A549 (cell line): ENCODE data around the gene ZNF300. TPM values are rescaled to one million over a fixed set of nuclear protein-coding genes. Genes with fewer than 3 reads are reported as not detected.

Experiments used
- ATAC-seq, 2 experiments: fragments of 200-7000 bp in 1 of 2; fragments of >200 bp in 1 of 2; cut with Nextera tagmentation in 1 of 2; cut with Tn5 transposase in 1 of 2; 3 replicates each; pipeline versions ENCODE4 v1.8.0 to v1.9.1; 2018 to 2020; ENCODE audit warnings: mild to moderate bottlenecking in 1 of 2, moderate library complexity in 1 of 2
- CTCF ChIA-PET: fragments of 300-600 bp; sonication (Branson Sonifier 250); formaldehyde crosslinking; extraction: SDS; loops from one replicate; lab custom pipeline; 2021; ENCODE audit warnings: antibody characterized with exemption, inconsistent platforms; lab: Yijun Ruan, JAX
- POLR2A ChIA-PET: fragments of 350-600 bp; formaldehyde crosslinking; extraction: SDS; loops from one replicate; lab custom pipeline; 2021; ENCODE audit warnings: antibody characterized with exemption, inconsistent platforms; lab: Yijun Ruan, JAX
- DNase-seq, 2 experiments: peaks; one replicate each; pipeline versions ENCODE4 v3.0.0 to v3.0.0-alpha.2; 2011 to 2016; ENCODE audit warnings: low read depth in 1 of 2, low spot score in 1 of 2
- FAIRE-seq: peaks from 2 replicates; lab custom pipeline; 2011; peaks lifted over from hg19 to GRCh38; lab: Jason Lieb, UNC
- H3K27ac ChIP-seq, 2 experiments: fragments of >200 bp; sonication (Bioruptor Twin); formaldehyde crosslinking; 3 replicates each; pipeline ENCODE4 v1.5.1; 2016 to 2017
- H3K4me1 ChIP-seq: fragments of >200 bp; sonication (Bioruptor Twin); formaldehyde crosslinking; 3 replicates; pipeline ENCODE4 v1.6.1; 2016
- H3K4me2 ChIP-seq: fragments of >200 bp; sonication (Bioruptor Twin); formaldehyde crosslinking; 3 replicates; pipeline ENCODE4 v1.6.1; 2016
- H3K4me3 ChIP-seq: fragments of >200 bp; sonication (Bioruptor Twin); formaldehyde crosslinking; 3 replicates; pipeline ENCODE4 v1.5.1; 2016
- H3K9me3 ChIP-seq: fragments of >200 bp; sonication (Bioruptor Twin); formaldehyde crosslinking; 3 replicates; pipeline ENCODE4 v1.6.1; 2016
- BHLHE40 ChIP-seq: IDR thresholded peaks from 2 replicates; pipeline ENCODE4 v1.6.1; 2012; ENCODE audit warnings: low read depth, low read length, inconsistent platforms
- CBX8 ChIP-seq: fragments of 200-600 bp; sonication (generic); IDR thresholded peaks from 2 replicates; pipeline ENCODE4 v1.6.1; 2016
- CEBPB ChIP-seq, 2 experiments: fragments of >200 bp in 1 of 2; sonication (Bioruptor Twin) in 1 of 2; formaldehyde crosslinking in 1 of 2; IDR thresholded peaks; 2 replicates each; pipeline ENCODE4 v1.6.1; 2012 to 2016
- FOSL2 ChIP-seq, 2 experiments: fragments of 450-650 bp in 1 of 2; fragments of >200 bp in 1 of 2; sonication (Bioruptor Twin) in 1 of 2; formaldehyde crosslinking; IDR thresholded peaks; 2 replicates each; pipeline versions ENCODE4 v1.5.0 to v1.6.1; 2016 to 2020; ENCODE audit warnings: mild to moderate bottlenecking in 1 of 2, moderate library complexity in 1 of 2
- HOXB5 ChIP-seq: fragments of 250-450 bp; sonication (Bioruptor Pico); IDR thresholded peaks from 2 replicates; pipeline ENCODE4 v1.5.0; 2020; ENCODE audit warnings: mild to moderate bottlenecking, moderate library complexity
- KDM1A ChIP-seq: fragments of 200-600 bp; sonication (generic); IDR thresholded peaks from 2 replicates; pipeline ENCODE4 v1.6.1; 2016; ENCODE audit warnings: low read depth, mild to moderate bottlenecking
- MAFK ChIP-seq: fragments of 450-650 bp; IDR thresholded peaks from 2 replicates; pipeline ENCODE4 v1.6.1; 2014; ENCODE audit not compliant: partially characterized antibody
- MAZ ChIP-seq: fragments of 150-350 bp; IDR thresholded peaks from 2 replicates; pipeline ENCODE4 v1.6.1; 2014; ENCODE audit warnings: antibody characterized with exemption, low read depth, low read length, borderline replicate concordance
- MYC ChIP-seq: IDR thresholded peaks from 2 replicates; pipeline ENCODE4 v1.6.1; 2012; ENCODE audit warnings: mild to moderate bottlenecking, inconsistent platforms, low read length, improper control_type of control experiment, borderline replicate concordance
- NFE2L2 ChIP-seq: fragments of 150-350 bp; conservative IDR thresholded peaks from 2 replicates; pipeline ENCODE4 v1.6.1; 2014; ENCODE audit warnings: low read length
- NR3C1 ChIP-seq: fragments of >200 bp; sonication (Bioruptor Twin); formaldehyde crosslinking; IDR thresholded peaks from 3 replicates; pipeline ENCODE4 v1.6.1; 2017
- POLR2A ChIP-seq: IDR thresholded peaks from 2 replicates; pipeline ENCODE4 v1.6.1; 2012; ENCODE audit warnings: mild to moderate bottlenecking, low read length
- POLR2AphosphoS2 ChIP-seq: conservative IDR thresholded peaks from 2 replicates; pipeline ENCODE4 v1.6.1; 2012; ENCODE audit warnings: low read length, improper control_type of control experiment, inconsistent platforms
- RAD21 ChIP-seq, 2 experiments: fragments of >200 bp in 1 of 2; sonication (Bioruptor Twin) in 1 of 2; formaldehyde crosslinking in 1 of 2; IDR thresholded peaks in 1 of 2; conservative IDR thresholded peaks in 1 of 2; 2 replicates in 1 of 2; 3 replicates in 1 of 2; pipeline ENCODE4 v1.6.1; 2012 to 2018; ENCODE audit warnings: inconsistent platforms in 1 of 2
- RCOR1 ChIP-seq: fragments of 150-350 bp; IDR thresholded peaks from 2 replicates; pipeline ENCODE4 v1.6.1; 2014; ENCODE audit warnings: antibody characterized with exemption, low read length, low read depth
- RNF2 ChIP-seq: fragments of 200-600 bp; sonication (generic); IDR thresholded peaks from 2 replicates; pipeline ENCODE4 v1.6.1; 2016; ENCODE audit warnings: low read depth, mild to moderate bottlenecking, antibody characterized with exemption, moderate library complexity, borderline replicate concordance
- SMC3 ChIP-seq: fragments of >200 bp; sonication (Bioruptor Twin); formaldehyde crosslinking; IDR thresholded peaks from 3 replicates; pipeline ENCODE4 v1.6.1; 2018; ENCODE audit warnings: inconsistent platforms
- SREBF2 ChIP-seq: fragments of 450-650 bp; IDR thresholded peaks from 2 replicates; pipeline ENCODE4 v1.6.1; 2014; ENCODE audit warnings: mild to moderate bottlenecking, moderate library complexity
- TFCP2L1 ChIP-seq: fragments of 250-450 bp; sonication (Bioruptor Pico); IDR thresholded peaks from 2 replicates; pipeline ENCODE4 v1.5.0; 2021; ENCODE audit warnings: mild to moderate bottlenecking
- ZC3H11A ChIP-seq: fragments of 450-650 bp; IDR thresholded peaks from 2 replicates; pipeline ENCODE4 v1.6.1; 2014; ENCODE audit warnings: antibody characterized with exemption, mild to moderate bottlenecking
- ZNF302 ChIP-seq: fragments of 250-450 bp; sonication (Bioruptor Pico); IDR thresholded peaks from 2 replicates; pipeline ENCODE4 v1.9.0; 2021; ENCODE audit warnings: inconsistent platforms, mild to moderate bottlenecking, moderate library complexity
- WGBS: methylation state at CpG from one replicate; pipeline ENCODE4 v1.1.6; 2017; ENCODE audit errors: missing lambda C conversion rate; 5-methylcytosine and 5-hydroxymethylcytosine counted together
- polyA plus RNA-seq, 4 experiments: library from polyadenylated mRNA; depleted of rRNA in 3 of 4; stranded (reverse); fragments of >200 nt; fragmentation: RNase III in 1 of 4; extraction: RNeasy Plus Mini Kit Qiagen cat#74134 plus additional on column Dnase treatment in 1 of 4; gene quantifications; 2 replicates in 3 of 4; 3 replicates in 1 of 4; pipeline ENCODE4 v1.2.3, GENCODE V29; 2011 to 2017
- TF ChIP-seq, protein P1 (sequence below): IDR thresholded peaks from 2 replicates; pipeline ENCODE4 v1.6.1; 2012
- TF ChIP-seq, protein P2 (sequence below): fragments of >200 bp; sonication (Bioruptor Twin); formaldehyde crosslinking; IDR thresholded peaks from 3 replicates; pipeline ENCODE4 v1.6.1; 2016
- TF ChIP-seq, protein P3 (sequence below): IDR thresholded peaks from 2 replicates; pipeline ENCODE4 v1.6.1; 2012; ENCODE audit warnings: low read depth, borderline replicate concordance
- TF ChIP-seq, protein P4 (sequence below): fragments of 250-450 bp; sonication (Bioruptor Pico); IDR thresholded peaks from 2 replicates; pipeline ENCODE4 v1.5.0; 2020; ENCODE audit warnings: low read depth, mild to moderate bottlenecking, moderate library complexity

Gene ZNF300
- polyA plus RNA-seq, 2 of the 4 experiments (the other 2 are of a cell fraction), result 4.5 to 9.1 TPM

DNA sequence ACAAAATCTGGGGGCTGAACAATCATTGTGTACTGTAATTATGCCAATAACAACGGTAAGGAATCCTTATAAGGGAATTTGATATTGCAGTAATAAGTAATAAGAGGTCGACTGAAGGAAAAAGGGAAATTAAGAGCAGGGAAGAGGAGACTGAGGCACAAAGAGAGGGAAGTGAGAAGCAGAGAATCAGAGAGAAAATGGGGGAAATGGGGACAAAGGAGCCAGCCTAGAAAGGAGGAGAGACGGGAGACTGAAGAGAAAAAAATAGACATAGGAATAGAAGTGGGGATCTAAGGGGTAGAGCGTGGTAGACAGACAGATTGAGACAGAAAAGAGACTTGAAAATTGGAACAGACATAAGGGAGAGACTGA lies 518 bp upstream of the ZNF300 start:
- FAIRE-seq (no peak), DNase-seq (no peak), ATAC-seq (no peak)
- peaks cover 73% of the 10 kb centered on the region for H3K9me3 ChIP-seq
- peak overlapping the region; percentile 77 for H3K4me2 ChIP-seq
- peak overlapping the region; percentile 87 to 88 for H3K27ac ChIP-seq
- ChIA-PET POLR2A (no interaction called here), CTCF (interaction anchor here (0.7 kb wide), 1 partner anchor 781 kb away, joined by 4 read pairs; no protein-coding TSS in a partner anchor)
- H3K4me3 ChIP-seq, result peak overlapping the region; percentile 64
- WGBS, result 23% methylated on average over 4 of the region's 4 CpGs
- TF ChIP-seq SREBF2, result no peak
- TF ChIP-seq, protein P1, sequence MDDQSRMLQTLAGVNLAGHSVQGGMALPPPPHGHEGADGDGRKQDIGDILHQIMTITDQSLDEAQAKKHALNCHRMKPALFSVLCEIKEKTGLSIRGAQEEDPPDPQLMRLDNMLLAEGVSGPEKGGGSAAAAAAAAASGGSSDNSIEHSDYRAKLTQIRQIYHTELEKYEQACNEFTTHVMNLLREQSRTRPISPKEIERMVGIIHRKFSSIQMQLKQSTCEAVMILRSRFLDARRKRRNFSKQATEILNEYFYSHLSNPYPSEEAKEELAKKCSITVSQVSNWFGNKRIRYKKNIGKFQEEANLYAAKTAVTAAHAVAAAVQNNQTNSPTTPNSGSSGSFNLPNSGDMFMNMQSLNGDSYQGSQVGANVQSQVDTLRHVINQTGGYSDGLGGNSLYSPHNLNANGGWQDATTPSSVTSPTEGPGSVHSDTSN, result no peak
- no peak for TF ChIP-seq BHLHE40
- no peak for TF ChIP-seq POLR2A
- no peak for TF ChIP-seq RAD21 (conservative IDR thresholded peaks at IDR 0.05 in 1 of 2, IDR thresholded peaks at IDR 0.05 in 1 of 2)
- TF ChIP-seq SMC3, result no peak
- TF ChIP-seq, protein P2, sequence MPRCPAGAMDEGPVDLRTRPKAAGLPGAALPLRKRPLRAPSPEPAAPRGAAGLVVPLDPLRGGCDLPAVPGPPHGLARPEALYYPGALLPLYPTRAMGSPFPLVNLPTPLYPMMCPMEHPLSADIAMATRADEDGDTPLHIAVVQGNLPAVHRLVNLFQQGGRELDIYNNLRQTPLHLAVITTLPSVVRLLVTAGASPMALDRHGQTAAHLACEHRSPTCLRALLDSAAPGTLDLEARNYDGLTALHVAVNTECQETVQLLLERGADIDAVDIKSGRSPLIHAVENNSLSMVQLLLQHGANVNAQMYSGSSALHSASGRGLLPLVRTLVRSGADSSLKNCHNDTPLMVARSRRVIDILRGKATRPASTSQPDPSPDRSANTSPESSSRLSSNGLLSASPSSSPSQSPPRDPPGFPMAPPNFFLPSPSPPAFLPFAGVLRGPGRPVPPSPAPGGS, result no peak
- no peak for TF ChIP-seq FOSL2 (IDR thresholded peaks at IDR 0.05)
- no peak for TF ChIP-seq FOSL2 (CRISPR knock-in tag; IDR thresholded peaks at IDR 0.05)
- TF ChIP-seq CBX8, result no peak
- TF ChIP-seq RNF2, result no peak
- no peak for TF ChIP-seq ZNF302 (CRISPR knock-in tag)
- no peak for TF ChIP-seq KDM1A
- no peak for TF ChIP-seq MYC
- TF ChIP-seq HOXB5 (CRISPR knock-in tag), result no peak
- no peak for TF ChIP-seq MAFK
- TF ChIP-seq MAZ, result no peak
- no peak for TF ChIP-seq POLR2AphosphoS2
- no peak for TF ChIP-seq RCOR1
- no peak for TF ChIP-seq NR3C1
- H3K4me1 ChIP-seq, result no peaks in the 10 kb centered on the region

DNA sequence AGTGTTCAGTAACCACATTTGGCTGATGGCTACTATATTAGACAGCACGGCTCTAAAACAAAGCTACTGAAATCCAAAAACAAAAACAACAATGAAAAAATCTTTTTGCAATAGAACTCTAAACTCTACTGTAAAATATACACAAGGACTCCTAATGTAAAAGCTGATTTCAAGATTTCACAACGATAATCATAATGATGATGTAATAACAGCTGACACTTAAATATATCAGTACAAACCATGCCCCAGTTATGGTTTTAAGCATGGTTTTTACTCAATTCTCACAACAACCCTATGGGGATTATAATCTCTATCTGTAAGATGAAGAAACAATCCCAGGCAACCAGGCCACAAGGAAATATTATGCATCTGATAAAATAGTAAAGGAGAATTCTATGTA lies 3.3 kb downstream of the ZNF300 start:
- Histone ChIP-seq H3K4me2 (no peak overlapping the region), H3K27ac (no peak overlapping the region)
- ATAC-seq, result no peak
- TF ChIP-seq RNF2, result no peak
- TF ChIP-seq FOSL2 (IDR thresholded peaks at IDR 0.05), result no peak
- TF ChIP-seq FOSL2 (CRISPR knock-in tag; IDR thresholded peaks at IDR 0.05), result no peak
- no peak for TF ChIP-seq NR3C1
- TF ChIP-seq NFE2L2, result no peak
- no peak for TF ChIP-seq RCOR1
- no peak for TF ChIP-seq CEBPB (IDR thresholded peaks at IDR 0.05)
- no peak for TF ChIP-seq TFCP2L1 (CRISPR knock-in tag)
- TF ChIP-seq, protein P1, result no peak
- TF ChIP-seq, protein P3, sequence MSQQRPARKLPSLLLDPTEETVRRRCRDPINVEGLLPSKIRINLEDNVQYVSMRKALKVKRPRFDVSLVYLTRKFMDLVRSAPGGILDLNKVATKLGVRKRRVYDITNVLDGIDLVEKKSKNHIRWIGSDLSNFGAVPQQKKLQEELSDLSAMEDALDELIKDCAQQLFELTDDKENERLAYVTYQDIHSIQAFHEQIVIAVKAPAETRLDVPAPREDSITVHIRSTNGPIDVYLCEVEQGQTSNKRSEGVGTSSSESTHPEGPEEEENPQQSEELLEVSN, result no peak
- TF ChIP-seq, protein P2, result no peak
- TF ChIP-seq, protein P4, sequence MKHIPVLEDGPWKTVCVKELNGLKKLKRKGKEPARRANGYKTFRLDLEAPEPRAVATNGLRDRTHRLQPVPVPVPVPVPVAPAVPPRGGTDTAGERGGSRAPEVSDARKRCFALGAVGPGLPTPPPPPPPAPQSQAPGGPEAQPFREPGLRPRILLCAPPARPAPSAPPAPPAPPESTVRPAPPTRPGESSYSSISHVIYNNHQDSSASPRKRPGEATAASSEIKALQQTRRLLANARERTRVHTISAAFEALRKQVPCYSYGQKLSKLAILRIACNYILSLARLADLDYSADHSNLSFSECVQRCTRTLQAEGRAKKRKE (CRISPR knock-in tag), result no peak
- TF ChIP-seq ZC3H11A, result no peak
- no peak for TF ChIP-seq MYC
- no peak for TF ChIP-seq CBX8
- TF ChIP-seq, all 56 proteins: peak for 0
- ChIA-PET POLR2A (no interaction called here), CTCF (no interaction called here)
- Histone ChIP-seq H3K9me3 (peaks cover 76% of the 10 kb centered on the region), H3K4me3 (no peak overlapping the region), H3K4me1 (no peaks in the 10 kb centered on the region)
- FAIRE-seq (no peak), DNase-seq (no peak)
- 94% methylated on average over 2 of the region's 2 CpGs for WGBS
